Testis (tissue), 3 donors: ENCODE results near the gene SEC14L1. TPM values are rescaled to one million over a fixed set of nuclear protein-coding genes. Genes with fewer than 3 reads are reported as not detected.

ENCODE experiments used
- DNase-seq: peaks from one replicate; pipeline ENCODE4 v3.0.0-alpha.2; 2019
- H3K27ac ChIP-seq, 2 donors: fragments of 200-600 bp; sonication (generic); one replicate each; pipeline ENCODE4 v1.5.1; 2019
- H3K27me3 ChIP-seq: fragments of 200-600 bp; sonication (generic); one replicate; pipeline ENCODE4 v1.5.1; 2019
- H3K36me3 ChIP-seq: fragments of 200-600 bp; sonication (generic); one replicate; pipeline ENCODE4 v1.5.1; 2017; ENCODE audit warnings: low read depth; ENCODE audit errors: missing control alignments
- H3K4me1 ChIP-seq: fragments of 200-600 bp; sonication (generic); one replicate; pipeline ENCODE4 v1.5.1; 2019
- H3K4me3 ChIP-seq, 2 donors: fragments of 200-600 bp; sonication (generic); one replicate each; pipeline ENCODE4 v1.5.1; 2017 to 2019
- H3K9me3 ChIP-seq: fragments of 200-600 bp; sonication (generic); one replicate; pipeline ENCODE4 v1.5.1; 2017
- CTCF ChIP-seq, 3 experiments: fragments of 450-650 bp in 2 of 3; fragments of 200-600 bp in 1 of 3; sonication (generic) in 1 of 3; IDR thresholded peaks; one replicate each; pipeline ENCODE4 v1.5.1; 2016 to 2019; ENCODE audit warnings: antibody characterized with exemption in 3 of 3, mild to moderate bottlenecking in 2 of 3, moderate library complexity in 1 of 3
- POLR2A ChIP-seq: fragments of 450-650 bp; IDR thresholded peaks from one replicate; pipeline ENCODE4 v1.6.1; 2017; ENCODE audit warnings: antibody characterized with exemption, mild to moderate bottlenecking, moderate library complexity
- WGBS, 2 donors: methylation state at CpG; one replicate each; pipeline ENCODE4 v1.1.5; 2018; 5-methylcytosine and 5-hydroxymethylcytosine counted together
- intact Hi-C: fragments of 100-400 bp; cut with DNase I; formaldehyde crosslinking; loops from one replicate; pipeline ENCODE4 v1.15.1; 2023; ENCODE audit warnings: low total_unique reads
- polyA plus RNA-seq: library from polyadenylated mRNA; stranded (reverse); fragments of 350-450 nt; fragmentation: Illumina TruSeq; extraction: RNeasy Lipid Tissue Mini Kit (QIAGEN cat#74804); gene quantifications from one replicate; pipeline ENCODE4 v1.2.3, GENCODE V29; 2014; ENCODE audit warnings: low read depth, low replicate concordance; ENCODE audit not compliant: insufficient read depth
- total RNA-seq, 2 donors: library from RNA; depleted of rRNA; stranded (reverse); fragments of >200 nt; gene quantifications; one replicate each; pipeline ENCODE4 v1.2.3, GENCODE V29; 2016

SEC14L1 gene
- total and polyA plus RNA-seq, 3 donors from 2014 or later: 143 to 262 (median 240) TPM

GRCh38 chr17:77200711-77201110 is 59.9 kb downstream of the SEC14L1 start:
- Histone ChIP-seq H3K36me3 (no peaks in the 10 kb centered on the region), H3K9me3 (no peaks in the 10 kb centered on the region), H3K27me3 (no peaks in the 10 kb centered on the region), H3K4me1 (peaks cover 5% of the 10 kb centered on the region), H3K27ac (peak overlapping the region in 1 of 2 donors; percentile 31), H3K4me3 (no peak overlapping the region)
- TF ChIP-seq CTCF (IDR thresholded peaks at IDR 0.05) (no peak), POLR2A (no peak)
- DNase-seq: peak; percentile 84
- WGBS, 2 donors: 42 to 57% methylated on average over 10 of the region's 10 CpGs
- intact Hi-C loops: no loop called here

GRCh38 chr17:77203436-77203835 is 62.7 kb downstream of the SEC14L1 start:
- DNase-seq: no peak
- H3K9me3 ChIP-seq: no peaks in the 10 kb centered on the region
- 85 to 89% methylated on average over 12 of the region's 12 CpGs for WGBS, 2 donors
- intact Hi-C loops: no loop called here
- no peak overlapping the region for H3K4me3 ChIP-seq
- no peaks in the 10 kb centered on the region for H3K27me3 ChIP-seq
- H3K36me3 ChIP-seq: no peaks in the 10 kb centered on the region
- H3K27ac ChIP-seq: no peak overlapping the region
- peaks cover 12% of the 10 kb centered on the region for H3K4me1 ChIP-seq
- TF ChIP-seq POLR2A: no peak
- no peak for TF ChIP-seq CTCF (IDR thresholded peaks at IDR 0.05)

GRCh38 chr17:77203846-77204245 is 63.1 kb downstream of the SEC14L1 start:
- no peak for DNase-seq
- Histone ChIP-seq H3K9me3 (no peaks in the 10 kb centered on the region), H3K4me3 (no peak overlapping the region), H3K4me1 (peaks cover 16% of the 10 kb centered on the region), H3K36me3 (no peaks in the 10 kb centered on the region), H3K27ac (no peak overlapping the region), H3K27me3 (no peaks in the 10 kb centered on the region)
- 87% methylated on average over 13 of the region's 13 CpGs for WGBS, 2 donors
- intact Hi-C loops: no loop called here
- TF ChIP-seq CTCF (IDR thresholded peaks at IDR 0.05) (no peak), POLR2A (no peak)

- Histone ChIP-seq H3K27me3 (no peaks in the 10 kb centered on the region), H3K9me3 (no peaks in the 10 kb centered on the region), H3K36me3 (no peaks in the 10 kb centered on the region), H3K27ac (no peak overlapping the region), H3K4me1 (peaks cover 18% of the 10 kb centered on the region), H3K4me3 (no peak overlapping the region)
- TF ChIP-seq CTCF (IDR thresholded peaks at IDR 0.05) (no peak), POLR2A (no peak)
- no peak for DNase-seq
- intact Hi-C loops: no loop called here
- 80 to 81% methylated on average over 8 of the region's 8 CpGs for WGBS, 2 donors
Observed at GRCh38 chr17:77204536-77204935, 63.8 kb downstream of the SEC14L1 start.

GRCh38 chr17:77205396-77206125 is 64.8 kb downstream of the SEC14L1 start:
- no peak overlapping the region for H3K27ac ChIP-seq
- H3K4me3 ChIP-seq: no peak overlapping the region
- no peaks in the 10 kb centered on the region for H3K27me3 ChIP-seq
- intact Hi-C loops: no loop called here
- no peak for TF ChIP-seq POLR2A
- TF ChIP-seq CTCF (IDR thresholded peaks at IDR 0.05): no peak
- 79 to 88% methylated on average over 9 of the region's 9 CpGs for whole genome bisulfite sequencing, 2 donors
- peaks cover 18% of the 10 kb centered on the region for H3K4me1 ChIP-seq
- no peak for DNase-seq
- H3K9me3 ChIP-seq: no peaks in the 10 kb centered on the region
- no peaks in the 10 kb centered on the region for H3K36me3 ChIP-seq
